CD1c-positive myeloid dendritic cell (primary cell): ENCODE results near the gene RAP1GAP2.
"Not testable (repeated sequence)": the region's sequence is repeated elsewhere in the genome, so short reads cannot be mapped to it uniquely, and the experiment has no call there.

Source experiments
- DNase-seq: peaks from one replicate; pipeline ENCODE4 v3.0.0-alpha.2; 2016; ENCODE audit errors: extremely low spot score

RAP1GAP2 gene

DNA sequence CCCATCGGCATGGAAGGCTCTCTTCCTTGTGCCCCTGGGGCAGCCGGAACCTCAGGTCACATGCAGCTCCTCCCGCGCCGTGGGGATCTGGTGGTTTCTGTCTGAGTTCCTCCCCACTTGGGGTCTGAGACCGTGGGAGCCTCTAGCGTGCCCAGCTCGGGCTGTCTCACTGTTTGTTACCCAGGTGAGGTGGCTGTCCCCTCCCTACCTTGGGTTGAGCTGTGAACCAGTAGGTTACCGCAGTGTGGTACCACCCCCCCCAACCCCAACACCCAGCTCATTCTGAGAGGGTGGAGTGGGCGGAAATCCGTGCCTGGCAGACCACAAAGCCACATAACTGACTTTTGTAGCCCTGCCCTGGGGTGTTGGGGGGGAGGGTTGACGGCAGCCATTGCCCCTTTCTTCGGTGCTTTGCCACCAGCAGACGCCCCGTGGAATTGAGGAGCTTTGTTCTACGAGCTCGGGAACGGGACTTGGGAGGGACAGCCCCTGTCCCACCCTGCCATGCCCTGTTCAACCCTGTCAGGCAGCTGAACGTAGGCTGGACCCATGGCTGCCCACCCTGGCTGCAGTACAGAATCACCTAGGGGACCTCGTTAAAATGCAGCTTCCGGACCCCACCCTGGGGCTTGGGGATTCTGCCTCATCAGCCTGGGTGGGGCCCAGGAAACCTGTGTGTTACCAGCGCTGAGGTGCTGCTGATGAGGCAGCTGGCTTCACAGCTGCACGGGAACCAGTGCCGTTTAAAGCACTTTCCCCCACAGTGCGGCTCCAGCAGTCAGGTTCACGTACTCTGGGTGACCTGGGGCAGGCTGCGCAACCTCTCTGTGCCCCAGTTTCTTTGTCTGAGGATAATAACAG lies 18.5 kb downstream of the RAP1GAP2 start:
- peak; percentile 75 for DNase-seq

GRCh38 chr17:2815781-2816185 lies 19.5 kb downstream of the RAP1GAP2 start:
- no peak for DNase-seq

- no peak for DNase-seq
Measured at GRCh38 chr17:2816688-2817087, 20.4 kb downstream of the RAP1GAP2 start.

DNA sequence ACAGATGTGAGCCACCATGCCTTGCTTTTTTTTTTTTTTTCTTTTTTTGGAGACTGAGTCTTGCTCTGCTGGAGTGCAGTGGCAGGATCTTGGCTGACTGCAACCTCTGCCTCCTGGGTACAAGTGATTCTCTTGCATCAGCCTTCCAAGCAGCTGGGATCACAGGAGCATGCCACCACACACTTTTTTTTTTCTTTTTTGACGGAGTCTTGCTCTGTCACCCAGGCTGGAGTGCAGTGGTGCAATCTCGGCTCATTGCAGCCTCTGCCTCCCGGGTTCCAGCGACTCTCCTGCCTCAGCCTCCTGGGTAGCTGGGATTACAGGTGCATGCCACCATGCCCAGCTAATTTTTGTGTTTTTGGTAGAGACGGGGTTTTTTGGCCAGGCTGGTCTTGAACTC lies 23.1 kb downstream of the RAP1GAP2 start:
- not testable (repeated sequence) for DNase-seq

GRCh38 chr17:2819921-2820501 lies 23.8 kb downstream of the RAP1GAP2 start:
- no peak for DNase-seq

DNA sequence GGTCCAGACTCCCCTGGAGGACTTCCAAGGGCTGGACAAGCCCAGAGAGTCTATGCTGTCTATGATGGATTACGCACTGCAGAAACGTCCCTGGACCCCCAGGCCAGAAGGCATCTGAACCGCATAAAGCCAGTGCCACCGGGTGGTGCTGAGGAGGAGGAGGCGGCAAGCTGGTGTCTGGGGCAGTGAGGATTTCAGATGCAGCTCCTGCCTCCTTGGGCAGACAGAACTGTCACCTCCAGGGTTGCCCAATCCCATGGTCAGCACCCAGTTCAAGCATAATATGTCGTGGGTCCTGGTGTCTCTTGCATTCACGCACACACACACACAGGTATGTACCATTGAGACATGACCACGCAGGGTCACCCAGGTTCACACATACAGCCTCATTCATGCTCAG lies 25.6 kb downstream of the RAP1GAP2 start:
- no peak for DNase-seq

DNA sequence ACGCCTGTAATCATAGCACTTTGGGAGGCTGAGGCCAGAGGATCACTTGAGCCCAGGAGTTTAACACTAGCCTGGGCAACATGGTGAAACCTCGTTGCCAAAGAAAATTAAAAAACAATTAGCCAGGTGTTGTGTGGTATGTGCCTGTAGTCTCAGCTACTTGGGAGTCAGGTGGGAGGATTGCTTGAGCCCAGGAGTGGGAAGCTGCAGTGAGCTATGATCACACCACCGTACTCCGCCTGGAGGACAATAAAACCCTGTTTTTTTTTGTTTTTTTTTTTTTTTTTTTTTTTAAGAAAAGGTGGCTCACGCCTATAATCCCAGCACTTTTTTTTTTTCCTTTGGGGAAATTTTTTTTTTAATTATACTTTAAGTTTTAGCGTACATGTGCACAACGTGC lies 26.1 kb downstream of the RAP1GAP2 start:
- DNase-seq = no peak

GRCh38 chr17:2825253-2825970 lies 29.2 kb downstream of the RAP1GAP2 start:
- peak; percentile 17 for DNase-seq

DNA sequence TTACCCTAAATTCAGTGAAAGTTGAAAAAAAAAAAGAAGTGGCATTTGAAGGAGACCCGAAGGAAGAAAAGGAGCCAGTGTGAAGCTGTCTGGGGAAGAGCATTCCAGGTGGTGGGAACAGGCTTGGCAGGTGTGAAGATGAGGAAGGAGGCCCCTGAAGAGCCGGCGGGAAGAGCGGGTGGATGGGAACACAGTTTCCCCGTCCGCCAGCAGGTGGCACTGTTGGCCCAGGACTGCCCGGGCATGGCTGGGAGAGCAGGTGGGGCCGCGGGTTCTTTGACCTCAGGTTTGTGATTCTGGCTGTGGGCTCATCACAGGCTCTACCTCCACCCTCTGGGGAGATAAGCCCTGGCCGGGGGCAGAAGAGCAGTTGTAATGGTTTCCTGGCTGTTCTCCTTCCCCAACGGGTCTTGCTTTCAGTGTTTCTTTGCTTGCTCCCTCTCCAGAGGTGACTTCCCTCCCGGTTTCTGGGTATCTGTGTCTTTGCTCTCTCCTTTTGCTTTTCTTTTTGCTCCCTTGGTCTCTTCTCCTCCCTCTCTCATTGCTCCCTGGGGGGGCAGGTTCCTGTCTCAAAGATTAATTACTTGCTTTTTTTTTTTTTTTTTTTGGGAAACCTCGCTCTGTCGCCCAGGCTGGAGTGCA lies 32.3 kb downstream of the RAP1GAP2 start:
- DNase-seq = peak; percentile 77

DNA sequence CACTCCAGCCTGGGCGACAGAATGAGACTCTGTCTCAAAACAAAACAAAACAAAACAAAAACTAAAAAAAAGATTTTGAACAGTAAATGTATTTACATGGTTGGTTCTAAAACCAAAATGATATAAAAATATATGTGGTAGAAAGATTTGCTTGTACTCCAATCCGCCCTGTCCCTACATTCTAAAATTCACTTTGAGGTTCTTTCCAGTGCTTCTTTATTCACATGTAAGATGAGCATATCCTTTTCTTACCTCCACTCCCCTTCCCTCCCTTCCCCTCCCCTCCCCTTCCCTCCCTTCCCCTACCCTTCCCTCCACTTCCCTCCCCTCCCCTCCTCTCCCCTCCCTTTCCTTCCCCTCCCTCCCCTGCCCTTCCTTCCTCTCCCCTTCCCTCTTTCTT lies 34.4 kb downstream of the RAP1GAP2 start:
- DNase-seq = no peak

DNA sequence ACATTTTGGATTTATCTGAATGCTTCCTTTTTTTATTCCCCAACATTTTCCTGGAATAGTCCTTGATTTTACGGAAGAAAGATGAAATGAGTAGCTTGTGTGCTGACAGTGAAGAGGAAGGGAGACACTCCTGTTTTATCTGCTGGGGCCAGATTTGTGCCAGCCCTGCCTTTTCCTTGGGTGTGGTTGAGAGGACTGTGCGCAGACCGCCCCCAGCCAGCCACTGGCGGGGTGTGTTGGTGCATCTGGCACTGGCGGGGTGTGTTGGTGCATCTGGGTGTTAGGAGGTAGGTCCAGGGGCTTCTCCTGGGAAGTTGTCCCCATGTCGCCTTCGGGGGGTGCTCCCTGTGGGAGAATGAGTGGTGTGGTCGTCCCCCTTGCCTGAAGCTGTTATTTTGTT lies 39.5 kb downstream of the RAP1GAP2 start:
- no peak for DNase-seq

DNA sequence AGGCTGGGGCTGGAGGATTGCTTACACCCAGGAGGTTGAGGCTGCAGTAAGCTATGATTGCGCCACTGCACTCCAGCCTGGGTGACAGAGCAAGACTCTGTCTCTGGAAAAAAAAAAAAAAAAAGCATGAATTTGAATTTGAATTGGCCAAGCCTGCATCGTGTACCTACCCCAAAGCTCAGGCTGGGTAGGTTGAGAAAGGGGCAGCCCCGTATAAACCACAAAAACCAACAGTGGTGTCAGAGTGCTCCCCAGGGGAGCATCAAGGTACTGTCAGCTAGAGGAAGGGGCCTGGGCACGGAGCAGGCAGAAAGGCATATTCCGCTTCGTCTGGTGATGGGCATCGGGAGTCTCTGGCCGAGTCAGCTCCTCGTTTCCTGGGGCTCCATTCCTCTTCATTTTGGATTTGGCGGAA lies 40.9 kb downstream of the RAP1GAP2 start:
- no peak for DNase-seq

GRCh38 chr17:2841606-2842005 lies 45.4 kb downstream of the RAP1GAP2 start:
- DNase-seq = no peak

DNA sequence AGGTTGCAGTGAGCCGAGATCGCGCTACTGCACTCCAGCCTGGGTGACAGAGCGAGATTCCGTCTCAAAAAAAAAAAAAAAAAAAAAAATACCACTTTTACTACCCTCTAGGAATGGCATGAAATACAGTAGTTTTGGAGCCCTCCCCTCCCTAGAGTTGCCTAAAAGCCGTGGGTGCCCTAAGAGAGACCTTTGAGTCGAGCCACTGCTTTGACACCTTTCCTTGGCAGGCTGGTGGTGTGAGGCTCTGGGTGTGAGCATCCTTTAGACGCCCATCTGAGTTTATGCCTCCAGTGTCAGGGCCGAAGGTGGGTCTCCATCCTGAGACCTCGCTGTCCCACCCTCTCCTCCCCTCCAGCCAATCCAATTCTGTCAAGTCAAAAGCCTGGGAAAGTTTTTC lies 46.2 kb downstream of the RAP1GAP2 start:
- DNase-seq = no peak

DNA sequence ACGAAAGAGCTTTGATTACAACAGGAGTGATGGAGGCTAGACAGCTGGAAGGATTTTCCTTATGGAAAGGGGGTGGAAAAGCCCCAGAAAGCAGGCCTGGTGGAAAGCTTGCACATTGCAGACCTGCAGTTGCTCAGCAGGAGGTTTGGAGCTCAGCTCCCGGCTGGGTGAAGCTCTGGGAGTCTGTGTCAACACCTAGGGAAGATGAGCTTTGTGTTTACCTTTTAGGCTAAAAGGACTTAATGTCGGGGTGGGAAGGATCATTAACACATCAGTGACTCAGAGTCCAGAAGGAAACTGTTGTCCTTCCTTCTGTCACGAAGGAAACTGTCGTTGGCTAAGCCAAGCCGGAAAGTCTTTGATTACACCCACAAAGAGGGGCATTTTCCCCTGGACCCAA lies 48.2 kb downstream of the RAP1GAP2 start:
- DNase-seq = no peak

GRCh38 chr17:2847381-2848333 lies 51.4 kb downstream of the RAP1GAP2 start:
- peak; percentile 88 for DNase-seq

GRCh38 chr17:2849327-2849670 lies 53.1 kb downstream of the RAP1GAP2 start:
- no peak for DNase-seq

GRCh38 chr17:2850991-2851390 lies 54.8 kb downstream of the RAP1GAP2 start:
- no peak for DNase-seq

DNA sequence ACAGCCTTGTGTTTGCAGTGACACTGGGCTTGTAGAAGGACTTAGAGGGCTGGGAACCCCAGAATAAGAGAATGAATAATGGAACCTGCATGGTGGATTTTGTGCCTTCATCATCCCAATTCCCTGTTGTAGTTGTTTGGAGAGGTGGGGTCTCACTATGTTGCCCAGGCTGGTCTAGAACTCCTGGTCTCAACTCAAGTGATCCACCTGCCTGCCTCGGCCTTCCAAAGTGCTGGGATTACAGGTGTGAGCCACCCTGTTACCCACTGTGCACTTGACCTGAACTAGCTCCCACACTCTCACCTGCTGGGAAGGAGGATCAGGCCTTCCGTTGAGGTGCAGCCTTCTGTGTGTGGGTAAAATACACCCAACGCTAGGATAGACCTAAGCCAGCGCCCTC lies 55.4 kb downstream of the RAP1GAP2 start:
- no peak for DNase-seq

GRCh38 chr17:2852221-2852620 lies 56.0 kb downstream of the RAP1GAP2 start:
- DNase-seq = peak; percentile 1

- DNase-seq = no peak
Measured at GRCh38 chr17:2852729-2853282, 56.6 kb downstream of the RAP1GAP2 start.
